HG03565 (cell line): Measurements from ENCODE around the gene KCNIP4.
"Not testable (repeated sequence)": the region's sequence is repeated elsewhere in the genome, so short reads cannot be mapped to it uniquely, and the experiment has no call there.

ENCODE experiments used
- ATAC-seq: cut with Tn5 transposase; IDR thresholded peaks from one replicate; pipeline ENCODE4 v1.9.1; 2021; ENCODE audit warnings: mild to moderate bottlenecking, moderate library complexity; ENCODE audit not compliant: unreplicated experiment

KCNIP4 gene

GRCh38 chr4:21385706-21386105 is 562.9 kb downstream of the KCNIP4 start:
- ATAC-seq = no peak

GRCh38 chr4:21384609-21385008 is 564.0 kb downstream of the KCNIP4 start:
- no peak for ATAC-seq

- ATAC-seq = no peak
These were observed 567.7 kb downstream of the KCNIP4 start for GRCh38 chr4:21380861-21381260.

- ATAC-seq = no peak
These were observed 571.5 kb downstream of the KCNIP4 start for GRCh38 chr4:21377046-21377445.

GRCh38 chr4:21376176-21376575 is 572.4 kb downstream of the KCNIP4 start:
- no peak for ATAC-seq

DNA sequence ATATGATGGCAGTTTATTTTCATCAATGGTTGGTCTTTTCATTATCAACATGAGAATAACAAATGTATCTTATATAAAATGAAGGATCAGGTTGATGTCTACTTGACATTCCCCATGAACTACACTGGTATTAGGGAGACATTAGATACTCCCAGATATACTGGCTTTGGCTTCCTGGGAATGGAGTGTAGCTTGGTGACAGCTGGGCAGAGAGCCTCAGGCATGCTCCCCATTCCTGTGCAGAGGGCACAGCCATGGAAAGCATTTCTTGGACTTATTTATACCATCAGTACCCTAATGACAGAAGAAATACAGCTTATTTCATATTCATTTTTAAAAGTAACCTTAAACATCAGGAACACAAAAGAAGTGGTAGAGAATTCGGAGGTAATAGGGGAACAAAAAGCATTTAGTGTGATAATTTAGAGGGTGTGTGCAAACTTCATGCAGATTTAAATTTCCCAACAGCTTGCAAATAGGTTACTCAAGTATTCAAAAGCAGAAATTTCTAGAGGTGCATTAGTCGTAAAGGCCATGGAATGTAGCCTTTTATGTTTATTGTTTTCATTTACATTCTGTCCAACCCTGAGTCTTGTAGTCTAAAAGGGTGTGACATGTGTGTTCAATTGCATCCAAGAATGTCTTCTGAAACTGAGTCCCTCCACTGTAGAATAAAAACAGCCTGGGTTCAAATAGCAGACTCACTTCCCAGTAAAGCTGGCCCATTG is 573.8 kb downstream of the KCNIP4 start:
- no peak for ATAC-seq

DNA sequence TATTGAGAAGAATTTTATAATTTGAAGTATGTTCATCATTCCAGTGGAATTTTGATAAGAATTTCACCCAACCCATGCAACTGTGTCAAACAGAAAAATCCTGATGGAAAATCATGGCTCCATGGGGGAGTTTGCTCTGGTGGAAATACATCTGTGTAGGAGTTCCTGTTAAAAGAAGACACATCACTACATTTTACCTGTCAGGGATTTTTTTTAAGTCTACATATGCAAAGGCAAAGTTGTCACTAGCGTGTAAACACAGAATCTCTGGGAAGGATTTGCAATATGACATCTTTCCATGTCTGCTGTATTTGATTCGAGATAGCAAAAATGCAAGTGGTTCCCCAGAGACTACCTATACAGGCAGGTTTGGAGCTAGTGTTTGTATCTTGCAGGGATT is 581.0 kb downstream of the KCNIP4 start:
- ATAC-seq = no peak

- ATAC-seq = no peak
These were observed 581.7 kb downstream of the KCNIP4 start for GRCh38 chr4:21366840-21367239.

DNA sequence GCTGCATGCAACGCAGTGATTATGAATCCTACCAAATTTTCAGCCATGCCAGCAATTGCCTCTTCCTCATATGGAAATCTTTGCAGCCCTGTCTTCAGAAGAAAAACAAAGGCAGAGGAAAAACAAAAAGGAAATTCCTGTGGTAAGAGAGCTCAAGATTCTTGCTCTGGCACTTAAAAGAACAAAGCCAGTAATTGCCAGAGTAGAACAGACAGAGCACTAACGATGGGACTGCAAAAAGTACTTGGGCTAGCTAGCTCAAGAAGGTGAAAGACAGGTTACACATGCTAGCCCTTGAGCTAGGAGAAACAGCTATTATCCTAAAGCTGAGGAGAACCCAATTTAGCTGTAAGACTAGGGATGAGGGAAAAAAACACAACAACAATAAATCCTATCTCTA is 582.3 kb downstream of the KCNIP4 start:
- no peak for ATAC-seq

DNA sequence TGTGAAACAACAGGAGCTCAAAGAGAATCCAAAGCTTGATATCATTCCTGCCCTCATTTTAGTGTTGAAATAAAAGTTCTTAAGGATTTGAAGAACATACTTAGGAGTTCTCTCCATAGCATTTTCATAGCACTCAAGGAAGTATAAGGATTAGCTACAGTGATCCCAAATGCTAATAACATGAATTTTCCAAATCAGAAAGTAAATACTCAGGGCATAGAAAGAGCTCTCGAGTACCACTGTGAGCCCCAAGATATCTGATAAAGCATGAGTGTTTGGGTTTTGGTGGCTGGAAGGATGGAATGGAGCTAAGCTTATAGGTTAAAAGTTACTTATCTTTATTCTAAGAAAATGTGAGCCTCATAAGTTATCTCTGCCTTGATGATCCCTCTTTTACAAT is 584.9 kb downstream of the KCNIP4 start:
- ATAC-seq = no peak

DNA sequence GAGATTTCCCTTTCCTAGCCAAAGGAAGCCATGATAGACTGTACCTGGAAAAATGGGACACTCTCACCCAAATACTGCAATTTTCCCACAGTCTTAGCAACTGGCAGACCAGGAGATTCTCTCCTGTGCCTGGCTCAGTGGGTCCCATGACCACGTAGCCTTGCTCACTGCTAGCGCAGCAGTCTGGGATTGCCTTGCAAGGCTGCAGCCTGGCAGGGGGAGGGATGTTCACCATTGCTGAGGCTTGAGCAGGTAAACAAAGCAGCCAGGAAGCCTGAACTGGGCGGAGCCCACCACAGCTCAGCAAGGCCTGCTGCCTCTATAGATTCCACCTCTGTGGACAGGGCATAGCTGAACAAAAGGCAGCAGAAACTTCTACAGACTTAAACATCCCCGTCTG is 596.2 kb downstream of the KCNIP4 start:
- not testable (repeated sequence) for ATAC-seq

- no peak for ATAC-seq
These were observed 601.4 kb downstream of the KCNIP4 start for GRCh38 chr4:21347142-21347541.

DNA sequence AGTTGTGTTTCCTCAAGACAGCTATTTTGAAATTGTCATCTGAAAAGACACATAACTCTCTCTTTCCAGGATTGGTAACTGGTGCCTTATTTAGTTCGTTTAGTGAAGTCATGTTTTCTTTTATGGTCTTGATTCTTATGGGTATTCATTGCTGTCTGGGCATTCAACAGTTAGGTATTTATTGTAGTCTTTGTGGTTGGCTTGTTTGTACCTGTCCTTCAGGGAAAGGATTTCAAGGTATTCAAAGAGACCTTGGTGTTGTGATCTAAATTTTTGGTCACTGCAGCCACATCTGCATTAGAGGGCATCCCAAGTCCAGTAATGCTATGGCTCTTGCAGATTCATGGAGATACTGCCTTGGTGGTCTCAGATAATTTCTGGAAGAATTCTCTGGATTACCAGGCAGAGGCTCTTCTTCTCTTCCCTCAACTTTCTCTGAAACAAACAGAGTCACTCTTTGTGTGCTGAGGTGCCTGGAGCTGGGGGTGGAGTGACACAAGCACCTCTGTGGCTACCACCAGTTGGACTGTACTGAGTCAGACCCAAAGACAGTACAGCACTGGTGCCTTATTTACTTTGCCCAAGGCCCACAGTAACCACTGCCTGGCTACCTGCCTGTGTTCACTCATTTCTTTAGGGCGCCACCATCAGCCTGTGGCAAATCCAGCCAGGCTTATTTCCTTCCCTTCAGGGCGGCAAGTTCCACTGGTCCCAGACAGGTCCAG is 620.4 kb downstream of the KCNIP4 start:
- no peak for ATAC-seq

DNA sequence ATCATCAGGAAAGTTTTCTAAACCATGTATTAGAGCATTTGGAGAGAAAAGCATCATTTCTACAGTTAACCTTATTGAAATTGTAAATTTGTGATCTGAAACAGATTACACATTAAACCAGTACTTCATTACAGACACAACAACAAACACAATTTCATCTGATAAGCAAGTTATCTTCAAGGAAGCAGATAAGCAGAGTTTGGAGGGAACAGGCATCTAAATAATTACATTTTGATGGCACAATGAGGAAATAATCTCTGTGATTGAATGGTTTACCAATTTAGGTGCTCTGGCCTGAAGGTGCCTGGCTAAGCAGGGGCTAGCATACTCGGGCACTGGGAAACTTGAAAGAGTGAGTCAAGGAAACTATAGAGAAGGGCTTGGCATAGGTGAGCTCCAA is 628.5 kb downstream of the KCNIP4 start:
- no peak for ATAC-seq

DNA sequence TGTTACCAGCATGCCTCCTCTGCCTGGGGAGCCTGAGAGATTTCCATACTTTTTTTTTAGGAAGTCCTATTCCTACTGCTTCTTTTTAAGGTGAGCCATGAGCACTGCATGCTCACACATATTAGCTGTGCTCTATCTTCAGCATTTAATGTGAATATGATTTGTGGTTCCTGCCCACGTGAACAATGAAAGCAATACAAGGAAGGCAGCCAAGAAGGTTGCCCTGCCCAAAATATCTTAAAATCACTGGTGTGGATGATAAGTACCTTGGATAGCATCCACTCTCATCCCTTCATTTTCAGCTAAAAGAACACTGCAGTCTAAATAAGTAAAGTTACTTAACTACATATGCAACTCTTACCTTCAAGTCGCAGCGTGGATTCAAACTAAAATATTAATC is 640.9 kb downstream of the KCNIP4 start:
- no peak for ATAC-seq

DNA sequence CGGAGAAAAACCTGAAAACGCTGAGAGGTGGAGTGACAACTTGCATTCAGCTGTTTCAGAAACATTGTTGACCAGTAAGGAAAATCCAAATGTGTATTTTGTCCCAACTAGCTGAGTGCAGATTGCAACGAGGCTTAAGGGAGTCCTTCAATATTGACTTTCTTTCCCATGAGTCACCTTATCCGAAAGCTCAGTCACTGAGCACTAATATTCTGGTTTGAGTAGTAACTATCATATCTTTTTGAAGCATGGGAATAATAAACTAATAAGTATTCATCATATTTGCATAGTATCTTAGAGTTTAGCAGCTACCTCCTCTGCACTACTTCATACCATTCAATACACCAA is 644.1 kb downstream of the KCNIP4 start:
- ATAC-seq = no peak

GRCh38 chr4:21290562-21290961 is 658.0 kb downstream of the KCNIP4 start:
- peak; percentile 84 for ATAC-seq

- ATAC-seq = no peak
These were observed 672.5 kb downstream of the KCNIP4 start for GRCh38 chr4:21276046-21276445.

GRCh38 chr4:21271439-21272052 is 677.0 kb downstream of the KCNIP4 start:
- no peak for ATAC-seq

DNA sequence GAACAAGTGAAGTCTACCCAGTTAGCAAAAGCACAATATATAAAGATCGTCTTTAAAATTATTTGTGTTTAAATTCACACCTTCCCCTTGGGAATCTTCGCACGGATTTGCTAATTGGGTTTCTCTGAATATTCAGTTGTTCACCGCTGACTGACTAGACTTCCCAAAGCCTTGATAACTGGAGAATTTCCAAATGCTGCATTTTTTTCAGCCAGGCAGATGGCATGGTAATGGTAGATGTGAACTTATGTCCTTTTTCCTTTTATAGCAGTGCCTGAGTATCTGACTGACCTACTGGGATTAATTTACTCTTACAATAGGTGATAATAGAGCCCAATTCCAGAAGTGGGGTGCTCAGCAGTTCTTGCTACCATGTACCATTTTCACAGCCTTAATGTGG is 700.2 kb downstream of the KCNIP4 start:
- no peak for ATAC-seq

GRCh38 chr4:21242163-21242562 is 706.4 kb downstream of the KCNIP4 start:
- ATAC-seq = no peak
